Gastrocnemius medialis (tissue), 4 donors: ENCODE results near the gene CAMSAP2. TPM values are rescaled to one million over a fixed set of nuclear protein-coding genes. Genes with fewer than 3 reads are reported as not detected.

Experiments
- ATAC-seq, 2 donors: fragments of 150-250 bp; one replicate each; pipeline ENCODE4 v1.9.1; 2016
- DNase-seq, 2 donors: peaks; one replicate each; pipeline ENCODE4 v3.0.0-alpha.2; 2019
- H3K27ac ChIP-seq, 4 donors: fragments of 200-600 bp; sonication (generic); 1 replicate in 1 of 4; 2 replicates in 3 of 4; pipeline ENCODE4 v1.5.1; 2016 to 2018; ENCODE audit warnings: mild to moderate bottlenecking in 2 of 4, moderate library complexity in 1 of 4
- H3K27me3 ChIP-seq, 3 donors: fragments of 200-600 bp; sonication (generic) in 2 of 3; 1 replicate in 1 of 3; 2 replicates in 2 of 3; pipeline versions ENCODE4 v1.5.1 to v1.6.0; 2016 to 2019; ENCODE audit warnings: mild to moderate bottlenecking in 1 of 3, moderate library complexity in 1 of 3
- H3K36me3 ChIP-seq, 2 donors: fragments of 200-600 bp; sonication (generic) in 1 of 2; one replicate each; pipeline ENCODE4 v1.5.1; 2017 to 2018
- H3K4me1 ChIP-seq, 2 donors: fragments of 200-600 bp; sonication (generic) in 1 of 2; one replicate each; pipeline ENCODE4 v1.5.1; 2016 to 2017; ENCODE audit warnings: mild to moderate bottlenecking in 2 of 2
- H3K4me3 ChIP-seq, 4 donors: fragments of 200-600 bp; sonication (generic) in 3 of 4; 1 replicate in 1 of 4; 2 replicates in 3 of 4; pipeline ENCODE4 v1.5.1; 2016 to 2019; ENCODE audit warnings: mild to moderate bottlenecking in 2 of 4
- H3K9me3 ChIP-seq, 3 donors: fragments of 200-600 bp; sonication (generic) in 2 of 3; 1 replicate in 1 of 3; 2 replicates in 2 of 3; pipeline ENCODE4 v1.5.1; 2016 to 2019
- POLR2A ChIP-seq, 2 donors: fragments of 450-650 bp; IDR thresholded peaks; one replicate each; pipeline ENCODE4 v1.6.1; 2017; ENCODE audit warnings: antibody characterized with exemption in 2 of 2, mild to moderate bottlenecking in 2 of 2, moderate library complexity in 2 of 2
- in situ Hi-C, 4 donors: fragments of 200-750 bp; cut with MboI; loops; one replicate each; pipeline versions ENCODE4 v1.15.0 to v1.8.0; 2017; ENCODE audit warnings: low sequenced_read_pairs in 4 of 4
- intact Hi-C: fragments of 100-400 bp; cut with DNase I; formaldehyde crosslinking; loops from one replicate; pipeline ENCODE4 v1.15.1; 2023; ENCODE audit warnings: low total_unique reads
- total RNA-seq, 4 donors: library from RNA; depleted of rRNA; stranded (reverse); fragments of >200 nt; gene quantifications; one replicate each; pipeline versions ENCODE4 v1.1.0 to v1.2.3, GENCODE V29; 2016
- TF ChIP-seq, protein P1 (sequence below), 5 experiments: fragments of 450-650 bp in 3 of 5; fragments of 200-600 bp in 2 of 5; sonication (generic) in 2 of 5; IDR thresholded peaks in 4 of 5; conservative IDR thresholded peaks in 1 of 5; 1 replicate in 4 of 5; 2 replicates in 1 of 5; pipeline ENCODE4 v1.5.1; 2016 to 2019; ENCODE audit warnings: antibody characterized with exemption in 5 of 5, mild to moderate bottlenecking in 3 of 5, moderate library complexity in 3 of 5

CAMSAP2 gene
- total RNA-seq, 4 donors from 2014 or later, result 39.3 to 63.9 (median 54.2) TPM

DNA sequence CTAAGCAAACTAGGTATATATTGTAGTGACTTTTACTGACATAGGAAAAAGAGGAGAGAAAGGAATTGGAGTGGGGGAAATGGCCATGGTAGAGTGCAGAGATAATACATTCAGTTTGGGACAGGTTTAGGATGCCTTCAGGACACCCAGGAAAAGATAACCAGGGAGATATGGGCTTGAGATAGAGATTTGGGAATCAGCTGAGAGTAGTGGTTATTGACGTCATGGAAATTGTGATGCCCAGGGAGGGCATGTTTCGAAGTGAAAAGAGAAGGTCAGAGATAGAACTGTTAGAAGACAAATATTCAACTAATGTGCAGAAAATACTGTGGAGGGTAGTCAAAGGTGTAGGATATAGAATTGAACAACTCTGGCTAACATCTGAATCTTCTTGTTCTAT is 40.6 kb downstream of the CAMSAP2 start:
- no peaks in the 10 kb centered on the region for H3K9me3 ChIP-seq
- H3K27me3 ChIP-seq, result no peaks in the 10 kb centered on the region
- intact Hi-C loops (no loop called here), in situ Hi-C loops (no loop called here)
- H3K36me3 ChIP-seq, result no peaks in the 10 kb centered on the region
- peak overlapping the region in 1 of 4 donors; percentile 13 for H3K27ac ChIP-seq
- no peak for TF ChIP-seq POLR2A (IDR thresholded peaks at IDR 0.05)
- TF ChIP-seq, protein P1, sequence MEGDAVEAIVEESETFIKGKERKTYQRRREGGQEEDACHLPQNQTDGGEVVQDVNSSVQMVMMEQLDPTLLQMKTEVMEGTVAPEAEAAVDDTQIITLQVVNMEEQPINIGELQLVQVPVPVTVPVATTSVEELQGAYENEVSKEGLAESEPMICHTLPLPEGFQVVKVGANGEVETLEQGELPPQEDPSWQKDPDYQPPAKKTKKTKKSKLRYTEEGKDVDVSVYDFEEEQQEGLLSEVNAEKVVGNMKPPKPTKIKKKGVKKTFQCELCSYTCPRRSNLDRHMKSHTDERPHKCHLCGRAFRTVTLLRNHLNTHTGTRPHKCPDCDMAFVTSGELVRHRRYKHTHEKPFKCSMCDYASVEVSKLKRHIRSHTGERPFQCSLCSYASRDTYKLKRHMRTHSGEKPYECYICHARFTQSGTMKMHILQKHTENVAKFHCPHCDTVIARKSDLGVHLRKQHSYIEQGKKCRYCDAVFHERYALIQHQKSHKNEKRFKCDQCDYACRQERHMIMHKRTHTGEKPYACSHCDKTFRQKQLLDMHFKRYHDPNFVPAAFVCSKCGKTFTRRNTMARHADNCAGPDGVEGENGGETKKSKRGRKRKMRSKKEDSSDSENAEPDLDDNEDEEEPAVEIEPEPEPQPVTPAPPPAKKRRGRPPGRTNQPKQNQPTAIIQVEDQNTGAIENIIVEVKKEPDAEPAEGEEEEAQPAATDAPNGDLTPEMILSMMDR (IDR thresholded peaks at IDR 0.05 in 4 of 5, conservative IDR thresholded peaks at IDR 0.05 in 1 of 5), result no peak
- H3K4me3 ChIP-seq, result no peak overlapping the region
- no peak for DNase-seq
- peaks cover 31 to 41% of the 10 kb centered on the region in 2 donors for H3K4me1 ChIP-seq
- ATAC-seq, result no peak

DNA sequence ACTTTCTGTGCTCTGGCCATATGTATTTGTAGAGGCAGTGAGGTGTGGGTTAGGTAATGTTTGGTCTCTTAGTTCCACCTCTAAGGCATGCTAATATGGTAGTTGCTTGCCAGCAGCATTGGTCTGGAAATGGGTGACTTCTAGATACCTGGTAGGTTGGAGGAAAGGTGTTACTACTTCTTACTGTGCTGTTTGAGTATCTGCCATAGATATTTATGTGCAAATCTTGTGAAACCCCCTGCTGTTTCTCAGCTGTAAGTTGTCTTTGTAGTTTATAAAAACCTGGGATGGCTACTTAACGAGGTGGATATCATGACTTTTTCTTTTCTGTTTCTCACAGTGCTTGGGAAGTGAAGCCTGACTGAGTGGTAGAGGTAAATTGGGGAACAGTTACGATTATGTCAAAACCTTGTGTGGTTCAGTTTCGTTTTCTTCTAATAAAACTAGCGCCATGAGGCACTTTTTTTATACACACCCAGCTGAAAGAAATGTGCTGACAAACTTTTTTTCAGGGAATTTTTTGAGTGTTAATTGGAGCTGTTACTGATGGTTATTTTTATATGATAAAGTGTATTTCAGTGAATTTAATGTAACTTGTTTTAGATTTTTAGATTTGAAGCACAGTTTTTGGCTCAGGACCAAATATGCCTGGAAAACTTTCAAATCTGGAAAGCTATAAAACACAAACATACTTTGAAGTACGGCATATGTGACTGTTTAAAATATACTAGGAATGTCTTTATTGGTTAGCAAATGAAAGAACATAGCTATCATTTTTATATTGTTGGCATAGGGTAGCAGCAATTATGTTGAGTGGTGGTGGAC is 42.1 kb downstream of the CAMSAP2 start:
- intact Hi-C loops, result loop anchor here (5.0 kb wide), 1 partner anchor 43 kb away; the partner anchor contains the start of gene CAMSAP2
- in situ Hi-C loops, result no loop called here
- Histone ChIP-seq H3K4me3 (peak overlapping the region; percentile 2 to 19 (median 18)), H3K27ac (peak overlapping the region in 3 of 4 donors; percentile 19 to 30 (median 26)), H3K36me3 (no peaks in the 10 kb centered on the region), H3K4me1 (peaks cover 18 to 27% of the 10 kb centered on the region in 2 donors), H3K9me3 (no peaks in the 10 kb centered on the region), H3K27me3 (no peaks in the 10 kb centered on the region)
- DNase-seq (no peak), ATAC-seq (no peak)
- TF ChIP-seq, protein P1 (IDR thresholded peaks at IDR 0.05 in 4 of 5, conservative IDR thresholded peaks at IDR 0.05 in 1 of 5), result no peak
- TF ChIP-seq POLR2A (IDR thresholded peaks at IDR 0.05), result no peak

DNA sequence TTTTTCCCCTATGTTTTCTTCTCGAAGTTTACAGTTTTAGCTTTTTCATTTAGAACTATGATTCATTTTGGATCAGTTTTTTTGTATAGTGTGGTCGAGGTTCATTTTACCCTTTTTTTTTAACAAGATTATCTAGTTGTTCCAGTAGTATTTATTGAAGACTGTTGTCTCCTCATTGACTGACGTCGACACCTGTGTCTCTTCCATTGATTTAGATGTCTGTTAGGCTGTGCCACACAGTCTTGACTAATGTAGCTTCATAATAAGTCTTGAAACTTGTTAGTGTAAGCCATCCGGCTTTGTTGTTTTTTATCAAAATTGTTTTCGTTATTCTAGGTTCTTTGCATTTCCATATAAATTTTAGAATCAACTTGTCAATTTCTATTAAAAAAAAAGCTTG is 45.2 kb downstream of the CAMSAP2 start:
- Histone ChIP-seq H3K27ac (no peak overlapping the region), H3K9me3 (no peaks in the 10 kb centered on the region), H3K4me3 (no peak overlapping the region), H3K27me3 (no peaks in the 10 kb centered on the region), H3K36me3 (no peaks in the 10 kb centered on the region), H3K4me1 (peaks cover 8 to 14% of the 10 kb centered on the region in 2 donors)
- TF ChIP-seq, protein P1 (IDR thresholded peaks at IDR 0.05 in 4 of 5, conservative IDR thresholded peaks at IDR 0.05 in 1 of 5), result no peak
- TF ChIP-seq POLR2A (IDR thresholded peaks at IDR 0.05), result no peak
- in situ Hi-C loops (no loop called here), intact Hi-C loops (loop anchor here (5.0 kb wide), 1 partner anchor 47 kb away; the partner anchor contains the start of gene CAMSAP2)
- ATAC-seq, result no peak
- no peak for DNase-seq

DNA sequence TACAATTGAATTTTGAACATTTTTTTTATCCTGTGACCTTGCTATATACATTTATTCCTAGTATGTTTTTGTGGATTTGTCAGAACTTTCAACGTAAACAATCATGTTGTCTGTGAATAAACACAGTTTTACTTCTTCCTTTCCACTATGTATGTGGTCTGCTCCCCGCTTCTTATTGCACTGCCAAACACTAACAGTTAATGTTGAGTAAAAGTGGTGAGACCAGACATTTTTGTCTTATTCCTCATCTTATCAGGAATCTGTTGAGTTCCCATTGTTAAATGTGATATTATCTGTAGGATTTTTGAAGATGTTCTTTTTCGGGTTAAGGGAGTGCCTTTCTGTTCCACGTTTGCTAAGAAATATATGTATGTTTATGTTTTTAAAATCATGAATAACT is 45.9 kb downstream of the CAMSAP2 start:
- intact Hi-C loops, result loop anchor here (5.0 kb wide), 1 partner anchor 47 kb away; the partner anchor contains the start of gene CAMSAP2
- in situ Hi-C loops, result no loop called here
- Histone ChIP-seq H3K4me3 (no peak overlapping the region), H3K36me3 (no peaks in the 10 kb centered on the region), H3K27ac (no peak overlapping the region), H3K27me3 (no peaks in the 10 kb centered on the region), H3K9me3 (no peaks in the 10 kb centered on the region), H3K4me1 (peaks cover 4 to 20% of the 10 kb centered on the region in 2 donors)
- TF ChIP-seq POLR2A (IDR thresholded peaks at IDR 0.05), result no peak
- TF ChIP-seq, protein P1 (IDR thresholded peaks at IDR 0.05 in 4 of 5, conservative IDR thresholded peaks at IDR 0.05 in 1 of 5), result no peak
- DNase-seq, result no peak
- no peak for ATAC-seq
